IPS DF 6.9 (cell line): ENCODE results near the gene PIEZO1.
A peak's percentile ranks its signal among the peaks of the same experiment; 100 is the strongest.

Experiments
- DNase-seq: peaks from one replicate; pipeline ENCODE4 v3.0.0-alpha.2; 2013; ENCODE audit warnings: low read depth, low spot score
- H3K27ac ChIP-seq: one replicate; pipeline ENCODE4 v1.5.1; 2013; ENCODE audit warnings: low read length, control low read depth
- H3K27me3 ChIP-seq: 2 replicates; pipeline ENCODE4 v1.6.1; 2013; ENCODE audit warnings: mild to moderate bottlenecking, low read length; ENCODE audit not compliant: control insufficient read depth, insufficient read depth
- H3K36me3 ChIP-seq: 2 replicates; pipeline ENCODE4 v1.6.1; 2013; ENCODE audit warnings: low read length; ENCODE audit not compliant: control insufficient read depth, insufficient read depth
- H3K4me1 ChIP-seq: 2 replicates; pipeline ENCODE4 v1.6.1; 2013; ENCODE audit warnings: low read length; ENCODE audit not compliant: control insufficient read depth, insufficient read depth
- H3K4me3 ChIP-seq: 2 replicates; pipeline ENCODE4 v1.5.1; 2013; ENCODE audit warnings: mild to moderate bottlenecking, low read length
- H3K9me3 ChIP-seq: 2 replicates; pipeline ENCODE4 v1.6.1; 2013; ENCODE audit warnings: low read length, inconsistent platforms; ENCODE audit not compliant: control insufficient read depth, insufficient read depth
- WGBS: extraction: QIAGEN DNeasy Blood & Tissue Kit; methylation state at CpG from one replicate; pipeline ENCODE4 v1.1.7; 2013; ENCODE audit warnings: mixed read lengths, missing lambda C conversion rate; ENCODE audit not compliant: insufficient read length, insufficient coverage; 5-methylcytosine and 5-hydroxymethylcytosine counted together

Gene PIEZO1

GRCh38 chr16:88803264-88803987 lies 18.4 kb upstream of the PIEZO1 start, which contains the start of gene CDT1:
Gene CDT1, plus strand, starts transcription at chr16:88803789. Its CDS starts 43 bp downstream, at chr16:88803832.
- no CpG with 5 or more reads among the region's 98 CpGs for whole genome bisulfite sequencing
- Histone ChIP-seq H3K27me3 (no peaks in the 10 kb centered on the region), H3K4me3 (peak within 1 kb of the TSS; percentile 88), H3K27ac (no peak within 1 kb of the TSS), H3K36me3 (peaks cover 38% of the 10 kb centered on the region), H3K4me1 (no peaks in the 10 kb centered on the region; the same call in 1 of the 2 replicates), H3K9me3 (no peaks in the 10 kb centered on the region)
- no peak for DNase-seq

GRCh38 chr16:88800277-88800592 lies 15.2 kb upstream of the PIEZO1 start:
- DNase-seq: no peak
- H3K4me3 ChIP-seq: no peak overlapping the region
- no peaks in the 10 kb centered on the region for H3K27me3 ChIP-seq
- no CpG with 5 or more reads among the region's 6 CpGs for WGBS
- H3K4me1 ChIP-seq: no peaks in the 10 kb centered on the region; the same call in 1 of the 2 replicates
- no peak overlapping the region for H3K27ac ChIP-seq
- no peaks in the 10 kb centered on the region for H3K9me3 ChIP-seq
- H3K36me3 ChIP-seq: peaks cover 7% of the 10 kb centered on the region

GRCh38 chr16:88799569-88800276 lies 14.7 kb upstream of the PIEZO1 start:
- Histone ChIP-seq H3K36me3 (peaks cover 2% of the 10 kb centered on the region), H3K9me3 (no peaks in the 10 kb centered on the region), H3K27ac (no peak overlapping the region), H3K27me3 (no peaks in the 10 kb centered on the region), H3K4me1 (no peaks in the 10 kb centered on the region; the same call in 1 of the 2 replicates), H3K4me3 (no peak overlapping the region)
- DNase-seq: no peak
- no CpG with 5 or more reads among the region's 17 CpGs for WGBS

- no peaks in the 10 kb centered on the region for H3K27me3 ChIP-seq
- DNase-seq: no peak
- H3K27ac ChIP-seq: no peak overlapping the region
- H3K9me3 ChIP-seq: no peaks in the 10 kb centered on the region
- H3K36me3 ChIP-seq: no peaks in the 10 kb centered on the region
- H3K4me1 ChIP-seq: no peaks in the 10 kb centered on the region
- H3K4me3 ChIP-seq: no peak overlapping the region
Observed at GRCh38 chr16:88798772-88799455, 13.9 kb upstream of the PIEZO1 start.

GRCh38 chr16:88798073-88798472 lies 13.1 kb upstream of the PIEZO1 start:
- Histone ChIP-seq H3K36me3 (no peaks in the 10 kb centered on the region), H3K27me3 (no peaks in the 10 kb centered on the region), H3K9me3 (no peaks in the 10 kb centered on the region), H3K4me3 (no peak overlapping the region), H3K27ac (no peak overlapping the region), H3K4me1 (peaks cover 1% of the 10 kb centered on the region; the same call in 1 of the 2 replicates)
- DNase-seq: no peak
- WGBS: 100% methylated on average over 2 of the region's 4 CpGs

- Histone ChIP-seq H3K36me3 (no peaks in the 10 kb centered on the region), H3K27me3 (no peaks in the 10 kb centered on the region), H3K4me3 (no peak overlapping the region), H3K27ac (no peak overlapping the region), H3K4me1 (peaks cover 4% of the 10 kb centered on the region; the same call in 1 of the 2 replicates), H3K9me3 (no peaks in the 10 kb centered on the region)
- no CpG with 5 or more reads among the region's 4 CpGs for WGBS
- DNase-seq: no peak
Observed at GRCh38 chr16:88796278-88796677, 11.3 kb upstream of the PIEZO1 start.

- WGBS: no CpG with 5 or more reads among the region's 35 CpGs
- H3K4me1 ChIP-seq: peaks cover 7% of the 10 kb centered on the region
- no peak overlapping the region for H3K4me3 ChIP-seq
- no peak overlapping the region for H3K27ac ChIP-seq
- no peaks in the 10 kb centered on the region for H3K9me3 ChIP-seq
- DNase-seq: no peak
- no peaks in the 10 kb centered on the region for H3K27me3 ChIP-seq
- H3K36me3 ChIP-seq: no peaks in the 10 kb centered on the region
Observed at GRCh38 chr16:88793251-88793954, 8.4 kb upstream of the PIEZO1 start.

- WGBS: no CpG with 5 or more reads among the region's 12 CpGs
- no peak for DNase-seq
- Histone ChIP-seq H3K9me3 (no peaks in the 10 kb centered on the region), H3K4me3 (no peak overlapping the region), H3K27ac (no peak overlapping the region), H3K36me3 (no peaks in the 10 kb centered on the region), H3K4me1 (peaks cover 7% of the 10 kb centered on the region), H3K27me3 (no peaks in the 10 kb centered on the region)
Observed at GRCh38 chr16:88792668-88793250, 7.7 kb upstream of the PIEZO1 start.

GRCh38 chr16:88792078-88792550 lies 7.1 kb upstream of the PIEZO1 start:
- Histone ChIP-seq H3K27ac (no peak overlapping the region), H3K9me3 (no peaks in the 10 kb centered on the region), H3K4me3 (no peak overlapping the region), H3K4me1 (peaks cover 7% of the 10 kb centered on the region), H3K27me3 (no peaks in the 10 kb centered on the region), H3K36me3 (no peaks in the 10 kb centered on the region)
- DNase-seq: no peak
- no CpG with 5 or more reads among the region's 13 CpGs for WGBS
